ENCODE results near the gene SNX25. TPM values are rescaled to one million over a fixed set of nuclear protein-coding genes. Genes with fewer than 3 reads are reported as not detected.

The SNX25 gene
- total RNA-seq, 1 donor from 2014 or later: 13.9 TPM

GRCh38 chr4:185339941-185340340 is 130.5 kb downstream of the SNX25 start:
- Mint-ChIP-seq H3K4me3 (ENCODE audit: low read depth) (no peak overlapping the region), H3K27me3 (no peaks in the 10 kb centered on the region)
- TF ChIP-seq, protein P1, sequence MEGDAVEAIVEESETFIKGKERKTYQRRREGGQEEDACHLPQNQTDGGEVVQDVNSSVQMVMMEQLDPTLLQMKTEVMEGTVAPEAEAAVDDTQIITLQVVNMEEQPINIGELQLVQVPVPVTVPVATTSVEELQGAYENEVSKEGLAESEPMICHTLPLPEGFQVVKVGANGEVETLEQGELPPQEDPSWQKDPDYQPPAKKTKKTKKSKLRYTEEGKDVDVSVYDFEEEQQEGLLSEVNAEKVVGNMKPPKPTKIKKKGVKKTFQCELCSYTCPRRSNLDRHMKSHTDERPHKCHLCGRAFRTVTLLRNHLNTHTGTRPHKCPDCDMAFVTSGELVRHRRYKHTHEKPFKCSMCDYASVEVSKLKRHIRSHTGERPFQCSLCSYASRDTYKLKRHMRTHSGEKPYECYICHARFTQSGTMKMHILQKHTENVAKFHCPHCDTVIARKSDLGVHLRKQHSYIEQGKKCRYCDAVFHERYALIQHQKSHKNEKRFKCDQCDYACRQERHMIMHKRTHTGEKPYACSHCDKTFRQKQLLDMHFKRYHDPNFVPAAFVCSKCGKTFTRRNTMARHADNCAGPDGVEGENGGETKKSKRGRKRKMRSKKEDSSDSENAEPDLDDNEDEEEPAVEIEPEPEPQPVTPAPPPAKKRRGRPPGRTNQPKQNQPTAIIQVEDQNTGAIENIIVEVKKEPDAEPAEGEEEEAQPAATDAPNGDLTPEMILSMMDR (IDR thresholded peaks at IDR 0.05; ENCODE audit: unreplicated experiment): no peak

GRCh38 chr4:185341377-185341776 is 132.0 kb downstream of the SNX25 start:
- no peak overlapping the region for H3K27ac Mint-ChIP-seq
- TF ChIP-seq, protein P1 (IDR thresholded peaks at IDR 0.05; ENCODE audit: unreplicated experiment): no peak
- peaks cover 14% of the 10 kb centered on the region for H3K9me3 Mint-ChIP-seq (ENCODE audit: low read depth)
- DNase-seq (ENCODE audit: low spot score, unreplicated experiment): no peak
- H3K36me3 Mint-ChIP-seq (ENCODE audit: insufficient read depth): peaks cover 22% of the 10 kb centered on the region
- no peak overlapping the region for H3K4me3 Mint-ChIP-seq (ENCODE audit: low read depth)
- no peaks in the 10 kb centered on the region for H3K27me3 Mint-ChIP-seq
- H3K4me1 Mint-ChIP-seq (ENCODE audit: low read depth): no peaks in the 10 kb centered on the region

More at GRCh38 chr4:185339941-185340340, 130.5 kb downstream of the SNX25 start:
- Mint-ChIP-seq H3K36me3 (ENCODE audit: insufficient read depth) (peaks cover 24% of the 10 kb centered on the region), H3K4me1 (ENCODE audit: low read depth) (no peaks in the 10 kb centered on the region), H3K27ac (no peak overlapping the region), H3K9me3 (ENCODE audit: low read depth) (peaks cover 14% of the 10 kb centered on the region)
- no peak for DNase-seq (ENCODE audit: low spot score, unreplicated experiment)

DNA sequence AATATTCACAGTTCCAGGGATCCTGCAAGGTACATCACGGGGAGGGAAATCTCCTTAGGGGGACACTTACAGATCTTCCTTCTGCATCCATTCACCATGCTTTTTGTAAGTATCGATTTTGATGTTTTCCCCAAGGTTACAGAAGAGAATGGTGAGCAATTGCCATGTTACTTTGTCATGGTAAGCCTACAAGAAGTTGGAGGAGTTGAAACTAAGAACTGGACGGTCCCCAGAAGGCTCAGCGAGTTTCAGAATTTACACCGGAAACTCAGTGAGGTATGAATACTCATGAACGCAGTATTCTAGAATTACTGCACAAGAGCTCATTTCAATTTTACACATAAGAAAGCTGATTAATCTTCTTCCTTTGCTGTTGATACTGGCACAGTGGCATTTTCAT is 132.4 kb downstream of the SNX25 start:
- no peaks in the 10 kb centered on the region for H3K4me1 Mint-ChIP-seq (ENCODE audit: low read depth)
- no peak overlapping the region for H3K4me3 Mint-ChIP-seq (ENCODE audit: low read depth)
- TF ChIP-seq, protein P1 (IDR thresholded peaks at IDR 0.05; ENCODE audit: unreplicated experiment): no peak
- H3K27ac Mint-ChIP-seq: no peak overlapping the region
- peaks cover 14% of the 10 kb centered on the region for H3K9me3 Mint-ChIP-seq (ENCODE audit: low read depth)
- H3K36me3 Mint-ChIP-seq (ENCODE audit: insufficient read depth): peaks cover 24% of the 10 kb centered on the region
- no peak for DNase-seq (ENCODE audit: low spot score, unreplicated experiment)
- no peaks in the 10 kb centered on the region for H3K27me3 Mint-ChIP-seq

DNA sequence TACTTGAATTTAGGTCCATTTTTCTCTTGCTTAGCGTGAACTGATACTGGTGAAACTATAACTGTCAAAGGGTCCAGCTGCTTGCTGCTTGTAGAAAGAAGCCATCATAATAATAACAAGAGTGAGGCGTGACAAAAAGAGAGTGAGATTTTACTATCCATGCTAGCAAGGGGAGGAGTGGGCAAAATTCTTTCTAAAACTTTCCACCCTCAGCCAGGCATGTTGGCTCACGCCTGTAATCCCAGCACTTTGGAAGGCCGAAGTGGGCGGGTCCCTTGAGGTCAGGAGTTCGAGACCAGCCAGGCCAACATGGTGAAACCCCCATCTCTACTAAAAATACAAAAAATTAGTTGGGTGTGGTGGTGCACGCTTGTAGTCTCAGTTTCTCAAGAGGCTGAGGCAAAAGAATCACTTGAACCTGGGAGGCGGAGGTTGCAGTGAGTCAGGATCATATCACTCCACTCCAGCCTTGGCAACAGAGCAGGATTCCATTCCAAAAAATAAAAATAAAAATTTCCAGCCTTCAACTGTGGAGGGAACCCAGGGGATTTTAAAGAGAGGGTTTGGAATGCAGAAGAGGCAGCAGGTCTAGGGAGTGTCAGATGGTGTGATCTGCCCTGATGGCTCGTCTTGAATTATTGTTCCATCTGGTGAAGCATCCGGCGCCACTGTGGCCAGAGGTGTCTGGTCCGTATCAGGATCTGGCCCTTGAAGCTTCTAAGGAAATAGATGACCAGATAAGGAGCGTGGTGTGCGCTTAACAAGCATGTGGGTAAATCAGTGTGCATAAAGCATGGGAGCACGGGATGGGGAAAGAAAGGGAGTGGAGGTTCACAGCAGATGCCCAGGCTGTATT is 134.6 kb downstream of the SNX25 start:
- H3K4me3 Mint-ChIP-seq (ENCODE audit: low read depth): no peak overlapping the region
- no peaks in the 10 kb centered on the region for H3K4me1 Mint-ChIP-seq (ENCODE audit: low read depth)
- H3K27ac Mint-ChIP-seq: no peak overlapping the region
- H3K36me3 Mint-ChIP-seq (ENCODE audit: insufficient read depth): peaks cover 26% of the 10 kb centered on the region
- TF ChIP-seq, protein P1 (IDR thresholded peaks at IDR 0.05; ENCODE audit: unreplicated experiment): no peak
- peaks cover 8% of the 10 kb centered on the region for H3K9me3 Mint-ChIP-seq (ENCODE audit: low read depth)
- DNase-seq (ENCODE audit: low spot score, unreplicated experiment): no peak
- H3K27me3 Mint-ChIP-seq: no peaks in the 10 kb centered on the region

- no peaks in the 10 kb centered on the region for H3K4me1 Mint-ChIP-seq (ENCODE audit: low read depth)
- no peaks in the 10 kb centered on the region for H3K27me3 Mint-ChIP-seq
- peaks cover 24% of the 10 kb centered on the region for H3K36me3 Mint-ChIP-seq (ENCODE audit: insufficient read depth)
- DNase-seq (ENCODE audit: low spot score, unreplicated experiment): no peak
- TF ChIP-seq, protein P1 (IDR thresholded peaks at IDR 0.05; ENCODE audit: unreplicated experiment): no peak
- H3K27ac Mint-ChIP-seq: no peak overlapping the region
- H3K9me3 Mint-ChIP-seq (ENCODE audit: low read depth): peaks cover 3% of the 10 kb centered on the region
- no peak overlapping the region for H3K4me3 Mint-ChIP-seq (ENCODE audit: low read depth)
These were observed 135.5 kb downstream of the SNX25 start for GRCh38 chr4:185344743-185345538.

Measured in progenitor cell of endocrine pancreas (in vitro differentiated cells).